Spleen (tissue), 11 donors: Measurements from ENCODE around the gene HNRNPUL1. TPM values are rescaled to one million over a fixed set of nuclear protein-coding genes. Genes with fewer than 3 reads are reported as not detected.
"Not testable (repeated sequence)": the region's sequence is repeated elsewhere in the genome, so short reads cannot be mapped to it uniquely, and the experiment has no call there.

Source experiments
- DNase-seq: peaks from one replicate; pipeline ENCODE4 v3.0.0-alpha.2; 2020
- H3K27ac ChIP-seq, 8 donors: fragments of 200-600 bp; sonication (generic) in 7 of 8; 1 replicate in 4 of 8; 2 replicates in 4 of 8; pipeline versions ENCODE4 v1.5.0 to v1.8.0; 2016 to 2021; ENCODE audit warnings: inconsistent platforms in 4 of 8, mild to moderate bottlenecking in 4 of 8, moderate library complexity in 1 of 8
- H3K27me3 ChIP-seq, 7 donors: fragments of 200-600 bp; sonication (generic) in 6 of 7; replicated peaks in 1 of 7; 1 replicate in 4 of 7; 2 replicates in 3 of 7; pipeline versions ENCODE4 v1.5.0 to v1.8.0; 2016 to 2021; ENCODE audit warnings: inconsistent platforms in 3 of 7, mild to moderate bottlenecking in 1 of 7
- H3K36me3 ChIP-seq, 6 donors: fragments of 200-600 bp; sonication (generic) in 5 of 6; 1 replicate in 4 of 6; 2 replicates in 2 of 6; pipeline versions ENCODE4 v1.5.0 to v1.8.0; 2016 to 2021; ENCODE audit warnings: inconsistent platforms in 2 of 6
- H3K4me1 ChIP-seq, 6 donors: fragments of 200-600 bp; sonication (generic) in 5 of 6; 1 replicate in 3 of 6; 2 replicates in 3 of 6; pipeline versions ENCODE4 v1.5.0 to v1.8.0; 2016 to 2021; ENCODE audit warnings: inconsistent platforms in 3 of 6
- H3K4me3 ChIP-seq, 8 donors: fragments of 200-600 bp; sonication (generic) in 7 of 8; 1 replicate in 4 of 8; 2 replicates in 4 of 8; pipeline versions ENCODE4 v1.5.0 to v1.8.0; 2016 to 2021; ENCODE audit warnings: inconsistent platforms in 4 of 8, mild to moderate bottlenecking in 4 of 8, moderate library complexity in 2 of 8
- H3K9me3 ChIP-seq, 8 donors: fragments of 200-600 bp; sonication (generic) in 7 of 8; 1 replicate in 4 of 8; 2 replicates in 4 of 8; pipeline versions ENCODE4 v1.5.0 to v1.8.0; 2016 to 2021; ENCODE audit warnings: inconsistent platforms in 4 of 8
- CTCF ChIP-seq, 11 experiments: fragments of 200-600 bp in 7 of 11; fragments of 450-650 bp in 4 of 11; sonication (generic) in 4 of 11; IDR thresholded peaks in 8 of 11; conservative IDR thresholded peaks in 3 of 11; 1 replicate in 7 of 11; 2 replicates in 4 of 11; pipeline versions ENCODE4 v1.4.0 to v1.8.0; 2016 to 2021; ENCODE audit warnings: antibody characterized with exemption in 11 of 11, inconsistent platforms in 4 of 11, mild to moderate bottlenecking in 1 of 11
- POLR2A ChIP-seq, 3 donors: fragments of 450-650 bp; IDR thresholded peaks; one replicate each; pipeline ENCODE4 v1.5.1; 2017; ENCODE audit warnings: antibody characterized with exemption in 3 of 3, mild to moderate bottlenecking in 1 of 3
- POLR2AphosphoS5 ChIP-seq, 3 donors: sonication (generic); formaldehyde crosslinking; IDR thresholded peaks; one replicate each; pipeline ENCODE4 v1.5.1; 2017; ENCODE audit warnings: antibody characterized with exemption in 3 of 3
- whole genome bisulfite sequencing, 5 donors: extraction: QIAGEN DNeasy Blood & Tissue Kit in 3 of 5; methylation state at CpG; one replicate each; pipeline versions ENCODE4 v1.1.5 to v1.1.7; 2013 to 2018; 5-methylcytosine and 5-hydroxymethylcytosine counted together
- intact Hi-C: fragments of 100-400 bp; cut with DNase I; formaldehyde crosslinking; loops from one replicate; pipeline ENCODE4 v1.15.0; 2023; ENCODE audit warnings: low total_unique reads
- polyA plus RNA-seq, 3 donors: library from polyadenylated mRNA; stranded (reverse); fragments of 200-250 nt; gene quantifications; one replicate each; pipeline ENCODE4 v1.2.1, GENCODE V29; 2013
- total RNA-seq, 7 donors: library from RNA; depleted of rRNA in 3 of 7; stranded (reverse); fragments of >200 nt in 3 of 7; fragmentation: NEBNext Ultra II Directional in 4 of 7; extraction: Animal tissue kit (Norgen Biotek cat#: 25700) in 4 of 7; gene quantifications; one replicate each; pipeline versions ENCODE4 v1.1.0 to v1.2.1, GENCODE V29; 2016 to 2021
- donor health status: healthy with polysubstance abuse.
- donor health status: DM: no; HTN: no; CAD: no; lungs with moderate emphysema.
- donor health status: DM: no; HTN: no; CAD: no.
- donor health status: Bipolar disorder and iron deficiency.
- donor health status: healthy.
- donor health status: DM: no; HTN: no; CAD: no.
- donor health status: DM: yes; HTN: yes; CAD: no.

HNRNPUL1 gene
- total and polyA plus RNA-seq, 10 donors: 53.9 to 213 (median 164) TPM

GRCh38 chr19:41228486-41228885 lies 35.7 kb upstream of the HNRNPUL1 start:
- Histone ChIP-seq H3K27ac (no peak overlapping the region), H3K4me3 (no peak overlapping the region), H3K4me1 (peaks cover 0 to 35% (median 16%) of the 10 kb centered on the region in 6 donors), H3K36me3 (no peaks in the 10 kb centered on the region), H3K9me3 (no peaks in the 10 kb centered on the region), H3K27me3 (peaks cover 0 to 66% (median 15%) of the 10 kb centered on the region in 7 donors)
- TF ChIP-seq POLR2A (IDR thresholded peaks at IDR 0.05) (no peak), POLR2AphosphoS5 (IDR thresholded peaks at IDR 0.05) (no peak), CTCF (IDR thresholded peaks at IDR 0.05 in 8 of 11, conservative IDR thresholded peaks at IDR 0.05 in 3 of 11) (no peak)
- no peak for DNase-seq
- intact Hi-C loops: no loop called here
- 61 to 97% (median 81%) methylated on average over 3 of the region's 3 CpGs for WGBS, 5 donors

- H3K36me3 ChIP-seq, H3K27ac ChIP-seq, H3K9me3 ChIP-seq, DNase-seq, intact Hi-C loops, H3K4me3 ChIP-seq: not testable (repeated sequence)
- Histone ChIP-seq H3K27me3 (peaks cover 0 to 64% (median 15%) of the 10 kb centered on the region in 7 donors), H3K4me1 (peaks cover 0 to 34% (median 16%) of the 10 kb centered on the region in 6 donors)
- WGBS, 5 donors: 83 to 96% (median 86%) methylated on average over 5 of the region's 5 CpGs
- TF ChIP-seq POLR2AphosphoS5 (IDR thresholded peaks at IDR 0.05): peak in 1 of 3 donors; percentile 10
These were observed 34.8 kb upstream of the HNRNPUL1 start for GRCh38 chr19:41229338-41229737.

GRCh38 chr19:41230067-41230857 lies 33.9 kb upstream of the HNRNPUL1 start:
- H3K4me1 ChIP-seq: peaks cover 0 to 28% (median 16%) of the 10 kb centered on the region in 6 donors
- TF ChIP-seq POLR2A (IDR thresholded peaks at IDR 0.05): no peak
- 86 to 95% (median 90%) methylated on average over 3 of the region's 3 CpGs for WGBS, 5 donors
- intact Hi-C loops: no loop called here
- H3K9me3 ChIP-seq: no peaks in the 10 kb centered on the region
- H3K4me3 ChIP-seq: no peak overlapping the region
- no peak for DNase-seq
- H3K36me3 ChIP-seq: no peaks in the 10 kb centered on the region
- H3K27me3 ChIP-seq: peaks cover 0 to 55% (median 15%) of the 10 kb centered on the region in 7 donors
- H3K27ac ChIP-seq: peak overlapping the region in 1 of 8 donors; percentile 43

GRCh38 chr19:41232686-41233085 lies 31.5 kb upstream of the HNRNPUL1 start:
- H3K27me3 ChIP-seq: peaks cover 0 to 31% (median 0%) of the 10 kb centered on the region in 7 donors
- no peak overlapping the region for H3K4me3 ChIP-seq
- TF ChIP-seq CTCF (IDR thresholded peaks at IDR 0.05 in 8 of 11, conservative IDR thresholded peaks at IDR 0.05 in 3 of 11) (no peak), POLR2AphosphoS5 (IDR thresholded peaks at IDR 0.05) (no peak), POLR2A (IDR thresholded peaks at IDR 0.05) (no peak)
- WGBS, 5 donors: 85 to 98% (median 90%) methylated on average over 8 of the region's 8 CpGs
- peak overlapping the region in 2 of 8 donors; percentile 61 for H3K27ac ChIP-seq
- no peaks in the 10 kb centered on the region for H3K9me3 ChIP-seq
- no peak for DNase-seq
- H3K36me3 ChIP-seq: peaks cover 0 to under 1% (median 0%) of the 10 kb centered on the region in 6 donors
- intact Hi-C loops: no loop called here
- H3K4me1 ChIP-seq: peaks cover 0 to 7% (median 0%) of the 10 kb centered on the region in 6 donors

GRCh38 chr19:41233748-41234240 lies 30.4 kb upstream of the HNRNPUL1 start:
- Histone ChIP-seq H3K36me3 (peaks cover 0 to 12% (median 0%) of the 10 kb centered on the region in 6 donors), H3K4me3 (no peak overlapping the region), H3K27me3 (peaks cover 0 to 19% (median 0%) of the 10 kb centered on the region in 7 donors), H3K9me3 (no peaks in the 10 kb centered on the region), H3K4me1 (peaks cover 0 to 7% (median 0%) of the 10 kb centered on the region in 6 donors), H3K27ac (peak overlapping the region in 2 of 8 donors; percentile 21 to 61)
- no peak for DNase-seq
- 21 to 50% (median 36%) methylated on average over 4 of the region's 4 CpGs for WGBS, 5 donors
- intact Hi-C loops: no loop called here
- TF ChIP-seq POLR2AphosphoS5 (IDR thresholded peaks at IDR 0.05): peak in 2 of 3 donors; percentile 60 to 77
- no peak for TF ChIP-seq POLR2A (IDR thresholded peaks at IDR 0.05)
- TF ChIP-seq CTCF (IDR thresholded peaks at IDR 0.05 in 8 of 11, conservative IDR thresholded peaks at IDR 0.05 in 3 of 11): no peak
